GM23338 (cell line): ENCODE results near the gene ACD. TPM values are rescaled to one million over a fixed set of nuclear protein-coding genes. Genes with fewer than 3 reads are reported as not detected.
A peak's percentile ranks its signal among the peaks of the same experiment; 100 is the strongest.

Experiments
- ATAC-seq: fragments of 200-7000 bp; cut with Tn5 transposase; 3 replicates; pipeline ENCODE4 v1.9.1; 2020
- DNase-seq: peaks from one replicate; pipeline ENCODE4 v3.0.0-alpha.2; 2015; ENCODE audit warnings: low spot score
- H2AFZ ChIP-seq: fragments of 200-600 bp; sonication (generic); 2 replicates; pipeline ENCODE4 v1.8.0; 2016; ENCODE audit warnings: antibody characterized with exemption, mild to moderate bottlenecking, moderate library complexity
- H3F3A ChIP-seq: fragments of 200-600 bp; sonication (generic); replicated peaks from 2 replicates; pipeline ENCODE4 v1.8.0; 2017; ENCODE audit warnings: antibody characterized with exemption, mixed run types, low read depth
- H3K27ac ChIP-seq: fragments of 200-600 bp; sonication (generic); 2 replicates; pipeline ENCODE4 v1.6.1; 2016; ENCODE audit warnings: low read depth
- H3K27me3 ChIP-seq: fragments of 200-600 bp; sonication (generic); 2 replicates; pipeline ENCODE4 v1.8.0; 2016; ENCODE audit warnings: mild to moderate bottlenecking, mixed run types, moderate library complexity; ENCODE audit not compliant: insufficient read depth
- H3K36me3 ChIP-seq: fragments of 200-600 bp; sonication (generic); 2 replicates; pipeline ENCODE4 v1.8.0; 2016; ENCODE audit warnings: mild to moderate bottlenecking; ENCODE audit not compliant: insufficient read depth
- H3K4me1 ChIP-seq: fragments of 200-600 bp; sonication (generic); 2 replicates; pipeline ENCODE4 v1.8.0; 2016; ENCODE audit warnings: mild to moderate bottlenecking, moderate library complexity; ENCODE audit not compliant: insufficient read depth
- H3K4me2 ChIP-seq: fragments of 200-600 bp; sonication (generic); 2 replicates; pipeline ENCODE4 v1.7.1; 2017; ENCODE audit warnings: mixed run types
- H3K4me3 ChIP-seq: fragments of 200-600 bp; sonication (generic); 2 replicates; pipeline ENCODE4 v1.6.1; 2016; ENCODE audit warnings: mixed run types
- H3K79me2 ChIP-seq: fragments of 200-600 bp; sonication (generic); replicated peaks from 2 replicates; pipeline ENCODE4 v1.8.0; 2017; ENCODE audit warnings: mild to moderate bottlenecking; ENCODE audit not compliant: insufficient read depth
- H3K9me2 ChIP-seq: fragments of 200-600 bp; sonication (generic); 2 replicates; pipeline ENCODE4 v1.8.0; 2017; ENCODE audit not compliant: insufficient read depth
- H4K20me1 ChIP-seq: fragments of 200-600 bp; sonication (generic); replicated peaks from 2 replicates; pipeline ENCODE4 v1.8.0; 2017; ENCODE audit warnings: mild to moderate bottlenecking; ENCODE audit not compliant: insufficient read depth
- H3K27ac Mint-ChIP-seq: 2 replicates; pipeline ENCODE4 v1.8.0; 2020; ENCODE audit warnings: inconsistent platforms, mild to moderate bottlenecking, moderate library complexity, mixed read lengths
- H3K27me3 Mint-ChIP-seq: 3 replicates; pipeline ENCODE4 v1.8.0; 2022; ENCODE audit warnings: low read depth, mild to moderate bottlenecking, moderate library complexity, mixed read lengths, inconsistent platforms; ENCODE audit not compliant: insufficient read depth, poor library complexity
- H3K36me3 Mint-ChIP-seq: 3 replicates; pipeline ENCODE4 v1.8.0; 2021; ENCODE audit warnings: low read depth, mild to moderate bottlenecking, inconsistent platforms, moderate library complexity, mixed read lengths
- H3K4me1 Mint-ChIP-seq: 3 replicates; pipeline ENCODE4 v1.8.0; 2020; ENCODE audit warnings: mild to moderate bottlenecking, inconsistent platforms, mixed read lengths
- H3K4me3 Mint-ChIP-seq: 3 replicates; pipeline ENCODE4 v1.8.0; 2021; ENCODE audit warnings: moderate library complexity, mild to moderate bottlenecking, inconsistent platforms, mixed read lengths
- H3K9me3 Mint-ChIP-seq: 3 replicates; pipeline ENCODE4 v1.8.0; 2020; ENCODE audit warnings: moderate library complexity, mild to moderate bottlenecking, inconsistent platforms, mixed read lengths
- CREB1 ChIP-seq: fragments of 250-450 bp; sonication (Bioruptor Pico); IDR thresholded peaks from 2 replicates; pipeline ENCODE4 v1.5.0; 2020; ENCODE audit warnings: low read depth, mild to moderate bottlenecking, moderate library complexity
- EZH2 ChIP-seq: fragments of 200-600 bp; sonication (generic); IDR thresholded peaks from one replicate; pipeline ENCODE4 v1.8.0; 2017; ENCODE audit warnings: antibody characterized with exemption, mild to moderate bottlenecking, low read depth; ENCODE audit not compliant: unreplicated experiment
- EZH2phosphoT487 ChIP-seq: fragments of 200-600 bp; sonication (generic); IDR thresholded peaks from one replicate; pipeline ENCODE4 v1.8.1; 2018; ENCODE audit warnings: antibody characterized with exemption; ENCODE audit not compliant: unreplicated experiment
- JUNB ChIP-seq: IDR thresholded peaks from one replicate; pipeline ENCODE4 v1.6.1; 2016; ENCODE audit warnings: antibody characterized with exemption; ENCODE audit not compliant: unreplicated experiment
- NANOG ChIP-seq: IDR thresholded peaks from 2 replicates; pipeline ENCODE4 v1.6.1; 2016; ENCODE audit warnings: antibody characterized with exemption, borderline replicate concordance
- POLR2AphosphoS5 ChIP-seq: IDR thresholded peaks from 2 replicates; pipeline ENCODE4 v1.6.1; 2016; ENCODE audit warnings: antibody characterized with exemption, low read depth
- STAT1 ChIP-seq: IDR thresholded peaks from one replicate; pipeline ENCODE4 v1.6.1; 2016; ENCODE audit warnings: antibody characterized with exemption; ENCODE audit not compliant: unreplicated experiment
- ZNF114 ChIP-seq: fragments of 250-450 bp; sonication (Bioruptor Pico); IDR thresholded peaks from 2 replicates; pipeline ENCODE4 v1.5.0; 2020; ENCODE audit warnings: mild to moderate bottlenecking, moderate library complexity
- ZNF331 ChIP-seq: fragments of 250-450 bp; sonication (Bioruptor Pico); IDR thresholded peaks from 2 replicates; pipeline ENCODE4 v1.5.0; 2020; ENCODE audit warnings: low read depth, mild to moderate bottlenecking, moderate library complexity
- polyA plus RNA-seq: library from polyadenylated mRNA; unstranded; fragments of >200 nt; fragmentation: Nextera tagmentation; extraction: Ambion mirVana; gene quantifications from 2 replicates; pipeline ENCODE4 v1.2.1, GENCODE V29; 2016
- total RNA-seq: library from RNA; depleted of rRNA; stranded (reverse); fragments of >200 nt; shearing (Covaris generic); gene quantifications from 2 replicates; pipeline ENCODE4 v1.2.3, GENCODE V29; 2014
- TF ChIP-seq, protein P1 (sequence below): fragments of 250-450 bp; sonication (Bioruptor Pico); IDR thresholded peaks from 2 replicates; pipeline ENCODE4 v1.5.0; 2020; ENCODE audit warnings: mild to moderate bottlenecking, moderate library complexity
- TF ChIP-seq, protein P2 (sequence below), 2 experiments: fragments of 200-600 bp in 1 of 2; sonication (generic) in 1 of 2; conservative IDR thresholded peaks; 2 replicates each; pipeline versions ENCODE4 v1.5.1 to v1.6.1; 2016 to 2017; ENCODE audit warnings: antibody characterized with exemption in 2 of 2, low read depth in 2 of 2, mild to moderate bottlenecking in 2 of 2, moderate library complexity in 1 of 2
- TF ChIP-seq, protein P3 (sequence below): IDR thresholded peaks from 2 replicates; pipeline ENCODE4 v1.6.1; 2016; ENCODE audit warnings: antibody characterized with exemption
- TF ChIP-seq, protein P4 (sequence below): IDR thresholded peaks from one replicate; pipeline ENCODE4 v1.6.1; 2018; ENCODE audit warnings: antibody characterized with exemption; ENCODE audit not compliant: unreplicated experiment

The ACD gene
- total and polyA plus RNA-seq, 2 experiments from 2014 or later, result 38.7 to 51.7 TPM

DNA sequence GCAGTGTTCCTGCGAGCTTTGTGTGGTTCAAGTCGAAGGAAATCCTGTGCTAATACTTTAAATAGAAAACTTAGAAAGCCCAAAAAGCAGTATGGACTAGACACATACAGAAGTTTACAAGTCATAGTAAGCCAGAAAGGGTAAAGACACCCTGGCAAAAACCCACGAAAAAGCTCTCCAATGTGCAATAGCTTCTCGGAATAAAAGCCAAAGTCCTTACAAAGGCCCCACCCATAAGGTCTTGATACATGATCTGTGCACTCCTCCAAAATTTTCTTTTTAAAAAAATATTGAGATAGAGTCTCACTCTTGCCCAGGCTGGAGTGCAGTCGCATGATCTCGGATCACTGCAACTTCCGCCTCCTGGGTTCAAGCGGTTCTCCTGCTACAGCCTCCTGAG lies 16.9 kb upstream of the ACD start:
- H3K27ac Mint-ChIP-seq, result no peak overlapping the region
- H3K4me3 ChIP-seq, result no peak overlapping the region
- 0 out of 3 replicates have a peak, but pooled peaks cover 3% of the 10 kb centered on the region for H3K4me1 Mint-ChIP-seq
- H3K27me3 ChIP-seq, result no peaks in the 10 kb centered on the region
- no peak for TF ChIP-seq NANOG
- TF ChIP-seq ZNF114 (CRISPR knock-in tag), result no peak
- no peak for TF ChIP-seq CREB1 (CRISPR knock-in tag)
- TF ChIP-seq, protein P1, sequence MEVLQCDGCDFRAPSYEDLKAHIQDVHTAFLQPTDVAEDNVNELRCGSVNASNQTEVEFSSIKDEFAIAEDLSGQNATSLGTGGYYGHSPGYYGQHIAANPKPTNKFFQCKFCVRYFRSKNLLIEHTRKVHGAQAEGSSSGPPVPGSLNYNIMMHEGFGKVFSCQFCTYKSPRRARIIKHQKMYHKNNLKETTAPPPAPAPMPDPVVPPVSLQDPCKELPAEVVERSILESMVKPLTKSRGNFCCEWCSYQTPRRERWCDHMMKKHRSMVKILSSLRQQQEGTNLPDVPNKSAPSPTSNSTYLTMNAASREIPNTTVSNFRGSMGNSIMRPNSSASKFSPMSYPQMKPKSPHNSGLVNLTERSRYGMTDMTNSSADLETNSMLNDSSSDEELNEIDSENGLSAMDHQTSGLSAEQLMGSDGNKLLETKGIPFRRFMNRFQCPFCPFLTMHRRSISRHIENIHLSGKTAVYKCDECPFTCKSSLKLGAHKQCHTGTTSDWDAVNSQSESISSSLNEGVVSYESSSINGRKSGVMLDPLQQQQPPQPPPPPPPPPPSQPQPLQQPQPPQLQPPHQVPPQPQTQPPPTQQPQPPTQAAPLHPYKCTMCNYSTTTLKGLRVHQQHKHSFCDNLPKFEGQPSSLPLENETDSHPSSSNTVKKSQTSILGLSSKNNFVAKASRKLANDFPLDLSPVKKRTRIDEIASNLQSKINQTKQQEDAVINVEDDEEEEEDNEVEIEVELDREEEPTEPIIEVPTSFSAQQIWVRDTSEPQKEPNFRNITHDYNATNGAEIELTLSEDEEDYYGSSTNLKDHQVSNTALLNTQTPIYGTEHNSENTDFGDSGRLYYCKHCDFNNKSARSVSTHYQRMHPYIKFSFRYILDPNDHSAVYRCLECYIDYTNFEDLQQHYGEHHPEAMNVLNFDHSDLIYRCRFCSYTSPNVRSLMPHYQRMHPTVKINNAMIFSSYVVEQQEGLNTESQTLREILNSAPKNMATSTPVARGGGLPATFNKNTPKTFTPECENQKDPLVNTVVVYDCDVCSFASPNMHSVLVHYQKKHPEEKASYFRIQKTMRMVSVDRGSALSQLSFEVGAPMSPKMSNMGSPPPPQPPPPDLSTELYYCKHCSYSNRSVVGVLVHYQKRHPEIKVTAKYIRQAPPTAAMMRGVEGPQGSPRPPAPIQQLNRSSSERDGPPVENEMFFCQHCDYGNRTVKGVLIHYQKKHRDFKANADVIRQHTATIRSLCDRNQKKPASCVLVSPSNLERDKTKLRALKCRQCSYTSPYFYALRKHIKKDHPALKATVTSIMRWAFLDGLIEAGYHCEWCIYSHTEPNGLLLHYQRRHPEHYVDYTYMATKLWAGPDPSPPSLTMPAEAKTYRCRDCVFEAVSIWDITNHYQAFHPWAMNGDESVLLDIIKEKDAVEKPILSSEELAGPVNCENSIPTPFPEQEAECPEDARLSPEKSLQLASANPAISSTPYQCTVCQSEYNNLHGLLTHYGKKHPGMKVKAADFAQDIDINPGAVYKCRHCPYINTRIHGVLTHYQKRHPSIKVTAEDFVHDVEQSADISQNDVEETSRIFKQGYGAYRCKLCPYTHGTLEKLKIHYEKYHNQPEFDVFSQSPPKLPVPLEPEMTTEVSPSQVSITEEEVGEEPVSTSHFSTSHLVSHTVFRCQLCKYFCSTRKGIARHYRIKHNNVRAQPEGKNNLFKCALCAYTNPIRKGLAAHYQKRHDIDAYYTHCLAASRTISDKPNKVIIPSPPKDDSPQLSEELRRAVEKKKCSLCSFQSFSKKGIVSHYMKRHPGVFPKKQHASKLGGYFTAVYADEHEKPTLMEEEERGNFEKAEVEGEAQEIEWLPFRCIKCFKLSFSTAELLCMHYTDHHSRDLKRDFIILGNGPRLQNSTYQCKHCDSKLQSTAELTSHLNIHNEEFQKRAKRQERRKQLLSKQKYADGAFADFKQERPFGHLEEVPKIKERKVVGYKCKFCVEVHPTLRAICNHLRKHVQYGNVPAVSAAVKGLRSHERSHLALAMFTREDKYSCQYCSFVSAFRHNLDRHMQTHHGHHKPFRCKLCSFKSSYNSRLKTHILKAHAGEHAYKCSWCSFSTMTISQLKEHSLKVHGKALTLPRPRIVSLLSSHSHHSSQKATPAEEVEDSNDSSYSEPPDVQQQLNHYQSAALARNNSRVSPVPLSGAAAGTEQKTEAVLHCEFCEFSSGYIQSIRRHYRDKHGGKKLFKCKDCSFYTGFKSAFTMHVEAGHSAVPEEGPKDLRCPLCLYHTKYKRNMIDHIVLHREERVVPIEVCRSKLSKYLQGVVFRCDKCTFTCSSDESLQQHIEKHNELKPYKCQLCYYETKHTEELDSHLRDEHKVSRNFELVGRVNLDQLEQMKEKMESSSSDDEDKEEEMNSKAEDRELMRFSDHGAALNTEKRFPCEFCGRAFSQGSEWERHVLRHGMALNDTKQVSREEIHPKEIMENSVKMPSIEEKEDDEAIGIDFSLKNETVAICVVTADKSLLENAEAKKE (CRISPR knock-in tag), result no peak
- TF ChIP-seq EZH2phosphoT487, result no peak
- no peak for TF ChIP-seq JUNB
- TF ChIP-seq POLR2AphosphoS5, result no peak
- TF ChIP-seq, protein P2, sequence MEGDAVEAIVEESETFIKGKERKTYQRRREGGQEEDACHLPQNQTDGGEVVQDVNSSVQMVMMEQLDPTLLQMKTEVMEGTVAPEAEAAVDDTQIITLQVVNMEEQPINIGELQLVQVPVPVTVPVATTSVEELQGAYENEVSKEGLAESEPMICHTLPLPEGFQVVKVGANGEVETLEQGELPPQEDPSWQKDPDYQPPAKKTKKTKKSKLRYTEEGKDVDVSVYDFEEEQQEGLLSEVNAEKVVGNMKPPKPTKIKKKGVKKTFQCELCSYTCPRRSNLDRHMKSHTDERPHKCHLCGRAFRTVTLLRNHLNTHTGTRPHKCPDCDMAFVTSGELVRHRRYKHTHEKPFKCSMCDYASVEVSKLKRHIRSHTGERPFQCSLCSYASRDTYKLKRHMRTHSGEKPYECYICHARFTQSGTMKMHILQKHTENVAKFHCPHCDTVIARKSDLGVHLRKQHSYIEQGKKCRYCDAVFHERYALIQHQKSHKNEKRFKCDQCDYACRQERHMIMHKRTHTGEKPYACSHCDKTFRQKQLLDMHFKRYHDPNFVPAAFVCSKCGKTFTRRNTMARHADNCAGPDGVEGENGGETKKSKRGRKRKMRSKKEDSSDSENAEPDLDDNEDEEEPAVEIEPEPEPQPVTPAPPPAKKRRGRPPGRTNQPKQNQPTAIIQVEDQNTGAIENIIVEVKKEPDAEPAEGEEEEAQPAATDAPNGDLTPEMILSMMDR (conservative IDR thresholded peaks at IDR 0.05; ENCODE audit: low read depth in 2 of 2), result no peak
- TF ChIP-seq EZH2, result no peak
- TF ChIP-seq, protein P3, sequence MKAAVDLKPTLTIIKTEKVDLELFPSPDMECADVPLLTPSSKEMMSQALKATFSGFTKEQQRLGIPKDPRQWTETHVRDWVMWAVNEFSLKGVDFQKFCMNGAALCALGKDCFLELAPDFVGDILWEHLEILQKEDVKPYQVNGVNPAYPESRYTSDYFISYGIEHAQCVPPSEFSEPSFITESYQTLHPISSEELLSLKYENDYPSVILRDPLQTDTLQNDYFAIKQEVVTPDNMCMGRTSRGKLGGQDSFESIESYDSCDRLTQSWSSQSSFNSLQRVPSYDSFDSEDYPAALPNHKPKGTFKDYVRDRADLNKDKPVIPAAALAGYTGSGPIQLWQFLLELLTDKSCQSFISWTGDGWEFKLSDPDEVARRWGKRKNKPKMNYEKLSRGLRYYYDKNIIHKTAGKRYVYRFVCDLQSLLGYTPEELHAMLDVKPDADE, result no peak
- TF ChIP-seq STAT1, result no peak
- TF ChIP-seq, protein P4, sequence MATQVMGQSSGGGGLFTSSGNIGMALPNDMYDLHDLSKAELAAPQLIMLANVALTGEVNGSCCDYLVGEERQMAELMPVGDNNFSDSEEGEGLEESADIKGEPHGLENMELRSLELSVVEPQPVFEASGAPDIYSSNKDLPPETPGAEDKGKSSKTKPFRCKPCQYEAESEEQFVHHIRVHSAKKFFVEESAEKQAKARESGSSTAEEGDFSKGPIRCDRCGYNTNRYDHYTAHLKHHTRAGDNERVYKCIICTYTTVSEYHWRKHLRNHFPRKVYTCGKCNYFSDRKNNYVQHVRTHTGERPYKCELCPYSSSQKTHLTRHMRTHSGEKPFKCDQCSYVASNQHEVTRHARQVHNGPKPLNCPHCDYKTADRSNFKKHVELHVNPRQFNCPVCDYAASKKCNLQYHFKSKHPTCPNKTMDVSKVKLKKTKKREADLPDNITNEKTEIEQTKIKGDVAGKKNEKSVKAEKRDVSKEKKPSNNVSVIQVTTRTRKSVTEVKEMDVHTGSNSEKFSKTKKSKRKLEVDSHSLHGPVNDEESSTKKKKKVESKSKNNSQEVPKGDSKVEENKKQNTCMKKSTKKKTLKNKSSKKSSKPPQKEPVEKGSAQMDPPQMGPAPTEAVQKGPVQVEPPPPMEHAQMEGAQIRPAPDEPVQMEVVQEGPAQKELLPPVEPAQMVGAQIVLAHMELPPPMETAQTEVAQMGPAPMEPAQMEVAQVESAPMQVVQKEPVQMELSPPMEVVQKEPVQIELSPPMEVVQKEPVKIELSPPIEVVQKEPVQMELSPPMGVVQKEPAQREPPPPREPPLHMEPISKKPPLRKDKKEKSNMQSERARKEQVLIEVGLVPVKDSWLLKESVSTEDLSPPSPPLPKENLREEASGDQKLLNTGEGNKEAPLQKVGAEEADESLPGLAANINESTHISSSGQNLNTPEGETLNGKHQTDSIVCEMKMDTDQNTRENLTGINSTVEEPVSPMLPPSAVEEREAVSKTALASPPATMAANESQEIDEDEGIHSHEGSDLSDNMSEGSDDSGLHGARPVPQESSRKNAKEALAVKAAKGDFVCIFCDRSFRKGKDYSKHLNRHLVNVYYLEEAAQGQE, result no peak
- no peak for TF ChIP-seq ZNF331
- DNase-seq (no peak), ATAC-seq (no peak)
- 0 out of 2 replicates have a peak, but pooled peaks cover 4% of the 10 kb centered on the region for H3F3A ChIP-seq
- H3K4me1 ChIP-seq, result no peaks in the 10 kb centered on the region
- H3K79me2 ChIP-seq, result no peaks in the 10 kb centered on the region
- no peaks in the 10 kb centered on the region for H3K9me2 ChIP-seq
- H3K9me3 Mint-ChIP-seq, result no peaks in the 10 kb centered on the region
- H3K36me3 Mint-ChIP-seq, result 0 out of 3 replicates have a peak, but pooled peaks cover 3% of the 10 kb centered on the region
- H4K20me1 ChIP-seq, result peaks cover 2% of the 10 kb centered on the region; the same call in 1 of the 2 replicates
- peak overlapping the region; percentile 55; the same call in 1 of the 2 replicates for H3K27ac ChIP-seq
- no peaks in the 10 kb centered on the region for H3K36me3 ChIP-seq
- peaks cover 15% of the 10 kb centered on the region for H3K27me3 Mint-ChIP-seq
- no peak overlapping the region for H3K4me2 ChIP-seq
- H2AFZ ChIP-seq, result no peak overlapping the region
- H3K4me3 Mint-ChIP-seq, result no peak overlapping the region
